ENCODE data around the gene CDK2. TPM values are rescaled to one million over a fixed set of nuclear protein-coding genes. Genes with fewer than 3 reads are reported as not detected.

The CDK2 gene
- total RNA-seq, 1 donor from 2014 or later = 98.3 TPM

DNA sequence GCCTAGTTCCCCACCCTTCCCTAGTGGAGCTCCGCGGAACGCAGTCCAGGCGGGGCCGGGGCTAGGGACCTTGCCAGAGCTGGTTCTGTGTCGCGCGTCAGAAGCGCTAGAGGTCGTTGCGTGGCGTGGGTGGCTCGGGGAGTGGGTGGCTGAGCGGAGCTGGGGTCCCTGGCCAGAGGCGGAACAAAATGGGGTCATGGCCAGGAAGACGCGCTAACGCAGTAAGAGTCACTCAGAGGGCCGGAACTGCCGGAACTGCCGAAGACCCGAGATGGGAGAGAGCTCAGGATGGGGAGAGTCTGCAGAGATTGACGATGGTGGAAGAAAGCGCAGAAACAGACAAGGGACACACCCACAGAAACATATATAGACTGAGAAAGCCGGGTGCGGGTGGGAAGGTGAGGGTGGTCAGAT is 30.9 kb upstream of the CDK2 start:
- intact Hi-C loops (cut with micrococcal nuclease) = no loop called here

DNA sequence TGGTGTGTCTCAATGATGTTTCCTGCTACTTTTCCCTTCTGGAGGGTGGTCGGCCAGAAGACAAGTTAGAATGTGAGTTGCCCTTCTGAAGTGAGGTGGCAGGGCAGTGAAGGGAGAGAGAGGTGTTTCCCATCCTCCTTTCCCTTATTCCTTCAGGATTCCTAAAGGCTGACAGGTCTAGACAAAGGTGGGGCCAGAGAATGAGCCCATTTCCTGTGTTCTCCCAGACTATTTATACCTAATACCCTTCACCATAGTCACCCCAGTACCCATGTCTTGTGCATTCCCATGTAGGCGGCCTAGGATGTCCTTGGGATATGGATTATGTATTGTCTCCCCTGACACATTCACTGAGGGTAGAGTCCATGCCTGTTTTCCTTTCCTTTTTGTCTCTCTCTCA is 28.6 kb upstream of the CDK2 start:
- intact Hi-C loops (cut with micrococcal nuclease) = no loop called here

DNA sequence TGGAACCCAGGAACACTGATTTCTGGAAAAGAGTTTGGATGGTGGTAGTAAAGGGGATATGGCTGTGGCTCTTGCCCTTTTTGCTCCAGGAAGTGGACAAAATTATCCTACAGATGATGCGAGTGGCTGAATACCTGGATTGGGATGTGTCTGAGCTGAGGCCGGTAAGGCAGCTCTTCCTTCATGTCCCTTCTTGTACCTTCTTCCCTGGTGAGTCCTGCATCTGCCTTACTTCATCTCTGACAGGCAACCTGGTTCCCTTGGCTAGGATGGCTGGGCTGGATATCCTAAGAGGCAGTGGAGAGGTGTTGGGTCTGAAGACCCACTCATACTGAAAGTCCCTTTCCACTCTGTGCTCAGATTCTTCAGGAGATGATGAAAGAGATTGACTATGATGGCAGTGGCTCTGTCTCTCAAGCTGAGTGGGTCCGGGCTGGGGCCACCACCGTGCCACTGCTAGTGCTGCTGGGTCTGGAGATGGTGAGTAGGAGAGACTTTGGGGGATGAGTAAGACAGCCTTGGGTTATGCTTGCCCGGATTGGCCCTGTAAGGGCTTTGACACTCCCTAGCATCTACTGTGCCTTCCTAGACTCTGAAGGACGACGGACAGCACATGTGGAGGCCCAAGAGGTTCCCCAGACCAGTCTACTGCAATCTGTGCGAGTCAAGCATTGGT is 27.7 kb upstream of the CDK2 start:
- intact Hi-C loops (cut with micrococcal nuclease) = no loop called here

DNA sequence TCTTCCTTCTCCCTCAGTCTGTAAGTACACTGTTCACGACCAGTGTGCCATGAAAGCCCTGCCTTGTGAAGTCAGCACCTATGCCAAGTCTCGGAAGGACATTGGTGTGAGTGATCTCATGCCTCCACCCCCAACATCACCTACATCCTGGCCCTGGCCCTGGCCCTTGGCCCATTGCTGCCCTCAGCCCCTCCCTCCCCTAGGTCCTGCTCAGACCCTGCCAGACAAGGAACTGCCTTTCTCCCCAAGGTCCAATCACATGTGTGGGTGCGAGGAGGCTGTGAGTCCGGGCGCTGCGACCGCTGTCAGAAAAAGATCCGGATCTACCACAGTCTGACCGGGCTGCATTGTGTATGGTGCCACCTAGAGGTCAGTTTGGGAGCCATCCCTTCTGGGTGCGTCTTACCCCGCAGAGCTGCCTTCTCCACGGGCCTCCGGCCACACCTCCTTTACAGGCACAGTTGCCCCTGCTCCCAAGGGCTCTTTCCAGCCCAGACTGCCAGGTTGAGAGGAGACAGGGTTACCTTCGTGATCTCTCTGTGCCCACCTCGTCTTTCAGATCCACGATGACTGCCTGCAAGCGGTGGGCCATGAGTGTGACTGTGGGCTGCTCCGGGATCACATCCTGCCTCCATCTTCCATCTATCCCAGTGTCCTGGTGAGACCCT is 26.4 kb upstream of the CDK2 start:
- intact Hi-C loops (cut with micrococcal nuclease) = loop anchor here (1.0 to 2.0 kb wide), 3 partner anchors 11 to 202 kb away; no protein-coding TSS in a partner anchor

DNA sequence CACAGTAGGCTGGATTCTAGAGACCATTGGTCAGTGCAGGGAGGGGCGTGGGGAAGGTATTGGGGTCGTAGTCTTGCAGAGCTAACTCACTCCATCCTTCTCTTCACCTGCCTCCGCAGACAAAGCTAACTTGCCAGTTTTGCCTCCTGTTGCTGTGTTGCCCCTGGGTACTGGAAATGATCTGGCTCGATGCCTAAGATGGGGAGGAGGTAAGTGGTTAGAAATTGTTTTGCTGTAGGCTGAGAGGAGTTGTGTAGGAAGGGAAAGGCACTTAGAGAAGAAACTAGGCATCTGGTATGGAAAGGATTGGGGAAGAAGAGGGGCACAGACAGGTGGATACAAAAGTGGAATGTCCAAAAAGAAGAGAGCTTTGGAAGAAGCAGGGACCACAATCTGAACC is 24.6 kb upstream of the CDK2 start:
- intact Hi-C loops (cut with micrococcal nuclease) = no loop called here

DNA sequence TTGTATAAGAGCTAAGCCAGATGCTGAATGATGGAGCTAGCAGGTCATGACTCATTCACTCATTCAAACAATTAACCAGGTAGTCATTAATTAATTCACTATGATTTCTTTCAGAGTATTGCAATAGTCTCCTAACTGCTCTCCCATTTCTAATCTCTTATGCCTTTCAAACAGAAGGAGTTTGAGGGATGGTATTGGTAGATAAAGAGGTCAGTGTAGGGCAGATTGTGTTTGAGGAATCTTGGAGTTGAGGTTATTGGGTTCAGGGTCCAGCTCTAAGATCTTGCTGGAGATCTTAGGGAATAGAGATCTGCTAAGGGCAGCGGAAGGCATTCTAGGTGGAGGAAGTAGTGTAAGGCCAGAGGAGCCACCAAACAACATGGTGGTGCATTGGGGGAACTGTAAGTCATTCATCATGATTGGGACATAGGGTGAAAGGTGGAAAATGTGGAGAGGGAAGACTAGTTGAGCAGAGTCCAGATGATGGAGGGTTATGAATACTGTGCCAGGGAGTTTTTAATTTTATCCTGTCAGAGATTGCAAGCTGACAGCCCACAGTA is 24.0 kb upstream of the CDK2 start:
- intact Hi-C loops (cut with micrococcal nuclease) = no loop called here

DNA sequence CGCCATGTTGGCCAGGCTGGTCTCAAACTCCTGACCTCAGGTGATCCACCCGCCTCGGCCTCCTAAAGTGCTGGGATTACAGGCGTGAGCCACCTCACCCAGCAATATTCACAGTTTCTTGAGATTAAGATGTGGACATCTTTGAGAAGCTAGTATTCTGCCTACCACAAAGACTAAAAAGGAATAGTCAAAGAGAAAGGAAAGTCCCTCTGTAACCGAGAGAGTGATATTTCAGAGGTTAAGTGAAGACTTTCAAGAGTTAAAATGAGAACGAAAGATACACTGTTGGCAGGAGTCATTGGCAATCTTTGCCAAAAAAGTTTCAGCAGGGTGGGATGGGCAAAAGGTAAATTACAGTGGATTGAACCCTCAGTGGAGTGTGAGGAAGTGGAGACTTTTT is 20.1 kb upstream of the CDK2 start:
- intact Hi-C loops (cut with micrococcal nuclease) = no loop called here

DNA sequence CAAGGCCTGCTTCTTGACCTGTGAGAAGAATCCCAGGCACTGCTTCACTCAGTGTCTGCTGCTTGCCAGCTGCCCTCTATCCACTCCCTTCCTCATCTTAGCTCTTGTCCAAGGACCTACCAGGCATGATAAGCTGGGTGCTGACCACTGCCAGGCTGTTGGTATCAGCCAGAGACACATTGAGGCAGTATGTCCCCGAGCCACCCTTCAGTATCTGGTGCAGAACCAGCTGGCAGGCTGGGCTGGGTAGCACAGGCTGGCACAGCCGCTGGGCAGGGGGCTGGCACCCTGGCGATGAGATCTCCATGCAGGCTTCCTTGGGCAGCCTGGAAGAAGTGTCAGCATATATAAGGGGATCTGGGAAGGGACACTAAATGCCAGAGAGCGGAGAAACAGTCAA is 11.3 kb upstream of the CDK2 start:
- intact Hi-C loops (cut with micrococcal nuclease) = no loop called here

DNA sequence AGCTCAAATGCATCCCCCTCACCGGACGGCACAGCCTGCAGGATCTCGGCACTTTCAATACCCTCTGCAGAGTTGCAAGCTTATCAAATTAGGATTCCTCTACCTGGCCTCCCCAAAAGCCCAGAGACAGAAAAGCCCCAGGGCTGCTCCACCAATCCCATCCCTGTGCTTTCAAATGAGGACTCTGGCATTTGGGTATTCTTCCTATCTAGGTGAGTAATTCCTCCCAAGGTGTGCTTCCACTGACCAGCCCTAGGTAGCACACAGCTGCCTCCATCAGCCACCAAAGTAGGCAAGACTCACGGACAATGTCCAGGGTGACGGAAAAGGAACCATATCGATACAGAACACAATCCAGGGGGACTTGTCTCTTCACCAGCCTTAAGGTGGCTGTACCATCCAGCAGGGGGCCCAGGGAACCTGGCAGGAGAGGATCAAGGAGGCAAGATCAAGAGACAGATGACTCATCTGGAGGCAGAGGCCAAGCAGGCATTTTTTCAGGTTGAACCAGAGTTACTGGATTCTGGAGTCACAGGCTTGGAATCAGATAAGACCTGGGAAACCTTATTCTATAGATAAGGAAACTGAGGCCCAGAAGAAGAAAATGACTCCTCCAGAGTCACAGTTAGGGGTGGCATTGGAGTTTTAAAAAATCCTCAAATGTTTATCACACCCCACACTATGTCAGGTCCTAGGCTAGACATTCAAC is 10.7 kb upstream of the CDK2 start:
- intact Hi-C loops (cut with micrococcal nuclease) = no loop called here

DNA sequence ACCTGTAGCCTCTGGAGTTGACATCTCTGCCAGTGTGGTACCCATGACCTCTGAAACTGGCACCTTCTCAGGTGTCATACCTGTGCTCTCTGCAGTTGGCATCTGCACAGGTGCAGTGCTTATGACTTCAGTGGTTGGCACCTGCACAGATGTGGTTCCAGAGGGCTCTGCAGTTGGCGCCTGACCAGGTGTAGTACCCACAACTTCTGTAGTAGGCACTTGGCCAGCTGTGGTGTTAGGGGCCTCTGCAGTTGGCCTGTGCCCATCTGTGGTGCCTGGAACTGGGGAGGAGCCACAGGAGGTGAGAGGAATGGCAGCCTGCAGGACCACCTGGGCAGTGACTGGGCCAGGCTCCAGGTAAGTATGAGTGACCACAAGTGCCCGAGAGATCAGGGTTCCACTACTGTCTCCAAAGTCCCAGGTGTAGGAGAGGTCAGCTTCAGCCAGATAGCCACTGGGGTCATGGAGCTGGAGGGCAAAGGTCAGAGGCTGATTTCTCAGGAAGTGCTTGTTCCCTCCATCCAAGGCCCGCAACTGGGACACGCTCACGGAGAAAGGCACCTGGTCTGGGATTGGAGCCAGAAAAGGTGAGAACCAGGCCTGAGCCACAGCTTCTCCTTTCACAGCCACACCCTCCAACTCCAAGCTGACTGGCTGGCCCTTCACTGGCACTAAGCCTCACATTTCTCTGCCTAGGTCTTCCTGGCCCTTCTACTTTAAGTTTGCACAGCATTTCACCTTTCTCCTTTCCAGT is 9.3 kb upstream of the CDK2 start:
- intact Hi-C loops (cut with micrococcal nuclease) = no loop called here

DNA sequence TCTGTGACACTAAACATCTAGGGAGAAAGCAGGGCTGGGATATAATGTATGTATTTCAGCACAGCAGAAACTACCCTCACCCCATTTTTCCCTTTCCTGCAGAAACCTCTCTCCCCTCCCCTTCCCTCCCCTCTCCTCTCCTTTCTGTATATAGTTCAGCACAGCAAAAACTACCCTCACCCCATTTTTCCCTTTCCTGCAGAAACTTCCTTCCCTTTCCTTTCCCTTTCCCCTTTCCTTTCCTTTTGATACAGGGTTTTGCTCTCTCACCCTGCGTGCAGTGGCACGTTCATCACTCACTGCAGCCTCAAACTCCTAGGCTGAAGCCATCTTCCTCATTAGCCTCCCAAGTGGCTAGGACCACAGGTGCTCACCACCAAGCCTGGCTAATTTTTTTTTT is 2.9 kb upstream of the CDK2 start:
- intact Hi-C loops (cut with micrococcal nuclease) = no loop called here

DNA sequence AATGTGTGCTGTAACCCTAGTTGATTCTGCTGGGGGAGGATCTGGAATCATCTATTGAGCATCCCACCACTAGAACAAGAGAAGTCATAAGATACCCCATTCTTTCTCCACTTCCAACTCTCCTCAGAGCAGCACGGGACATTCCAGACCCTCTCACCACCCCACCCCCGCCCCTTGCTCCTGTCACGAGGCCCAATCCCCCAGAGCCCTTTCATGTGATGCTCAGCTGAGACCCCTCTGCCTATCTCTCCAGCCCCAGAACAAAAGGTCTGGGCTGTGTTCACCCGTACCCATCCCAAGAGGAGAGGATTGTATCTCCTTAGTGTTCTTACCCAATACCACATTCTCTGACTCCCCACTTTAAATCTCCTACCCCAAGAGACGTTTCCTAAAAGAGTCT is 1.4 kb upstream of the CDK2 start:
- intact Hi-C loops (cut with micrococcal nuclease) = no loop called here

DNA sequence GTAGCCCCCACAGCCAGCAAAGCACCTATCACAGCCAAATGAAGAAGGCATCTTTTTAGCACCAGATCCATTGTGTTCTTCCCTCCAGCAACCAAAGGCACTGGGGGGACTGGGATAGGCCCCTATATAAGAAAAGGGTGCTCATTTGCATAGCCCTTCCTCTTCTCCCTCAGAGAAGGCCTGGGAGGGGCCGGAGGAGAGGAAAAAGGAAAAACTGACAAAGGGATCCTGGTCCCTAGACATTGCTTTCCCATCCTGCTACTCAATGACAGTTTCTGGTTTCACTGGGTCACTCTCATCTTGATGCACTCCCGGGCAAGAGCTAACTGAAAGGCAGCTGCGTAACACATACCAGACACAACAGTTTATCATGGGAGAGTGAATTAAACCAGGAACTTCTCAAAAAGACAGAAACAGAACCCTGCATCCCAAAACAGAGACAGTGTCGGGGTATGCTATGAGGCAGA is 656 bp upstream of the CDK2 start, which contains the start of gene PMEL:
TSS of gene PMEL (minus strand) at position 102 of the 467 bp plus-strand sequence. CDS start at position 71, 31 bp downstream.
- intact Hi-C loops (cut with micrococcal nuclease) = loop anchor here (1.0 kb wide), 1 partner anchor 8 kb away; the partner anchor contains the start of gene RAB5B

DNA sequence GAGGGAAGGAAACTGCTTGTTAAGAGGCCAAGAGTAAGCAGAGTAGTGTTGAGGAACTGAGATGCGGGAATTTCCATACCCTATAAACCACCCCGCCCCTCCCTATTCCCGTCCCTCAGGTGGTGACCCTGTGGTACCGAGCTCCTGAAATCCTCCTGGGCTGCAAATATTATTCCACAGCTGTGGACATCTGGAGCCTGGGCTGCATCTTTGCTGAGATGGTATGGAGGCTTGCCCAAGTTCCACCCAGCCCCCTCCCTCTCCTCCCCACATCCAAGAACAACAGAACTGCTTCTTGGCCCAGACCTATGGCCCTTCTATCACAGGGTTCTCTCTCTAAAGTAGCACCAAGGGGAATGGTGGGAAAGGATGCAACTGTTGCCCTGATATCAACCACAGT is 2.7 kb downstream of the CDK2 start:
- intact Hi-C loops (cut with micrococcal nuclease) = no loop called here

DNA sequence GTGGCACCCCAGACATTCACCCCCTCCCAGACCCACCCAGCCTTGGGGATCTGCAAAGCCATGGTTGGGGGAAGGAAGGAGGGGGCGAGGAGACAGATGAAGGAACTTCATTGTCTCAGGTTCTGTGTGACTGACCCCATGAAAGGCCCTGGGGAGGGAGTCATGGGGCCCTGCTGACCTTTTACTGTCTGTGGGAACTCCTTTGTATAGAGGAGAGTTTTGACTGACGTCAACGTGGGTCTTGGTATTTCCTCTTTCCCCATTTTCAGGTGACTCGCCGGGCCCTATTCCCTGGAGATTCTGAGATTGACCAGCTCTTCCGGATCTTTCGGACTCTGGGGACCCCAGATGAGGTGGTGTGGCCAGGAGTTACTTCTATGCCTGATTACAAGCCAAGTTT is 4.1 kb downstream of the CDK2 start:
- intact Hi-C loops (cut with micrococcal nuclease) = loop anchor here (5.0 to 10.0 kb wide), 2 partner anchors 494 to 1972 kb away; partner anchors contain the start of genes ATP23 and SPRYD4

DNA sequence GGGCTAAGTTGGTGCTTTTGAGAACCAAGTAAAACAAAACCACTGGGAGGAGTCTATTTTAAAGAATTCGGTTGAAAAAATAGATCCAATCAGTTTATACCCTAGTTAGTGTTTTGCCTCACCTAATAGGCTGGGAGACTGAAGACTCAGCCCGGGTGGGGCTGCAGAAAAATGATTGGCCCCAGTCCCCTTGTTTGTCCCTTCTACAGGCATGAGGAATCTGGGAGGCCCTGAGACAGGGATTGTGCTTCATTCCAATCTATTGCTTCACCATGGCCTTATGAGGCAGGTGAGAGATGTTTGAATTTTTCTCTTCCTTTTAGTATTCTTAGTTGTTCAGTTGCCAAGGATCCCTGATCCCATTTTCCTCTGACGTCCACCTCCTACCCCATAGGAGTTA is 5.4 kb downstream of the CDK2 start:
- intact Hi-C loops (cut with micrococcal nuclease) = loop anchor here (2.0 to 10.0 kb wide), 5 partner anchors 31 to 1970 kb away; partner anchors contain the start of genes ATP23, ESYT1, RPL41 and SPRYD4

DNA sequence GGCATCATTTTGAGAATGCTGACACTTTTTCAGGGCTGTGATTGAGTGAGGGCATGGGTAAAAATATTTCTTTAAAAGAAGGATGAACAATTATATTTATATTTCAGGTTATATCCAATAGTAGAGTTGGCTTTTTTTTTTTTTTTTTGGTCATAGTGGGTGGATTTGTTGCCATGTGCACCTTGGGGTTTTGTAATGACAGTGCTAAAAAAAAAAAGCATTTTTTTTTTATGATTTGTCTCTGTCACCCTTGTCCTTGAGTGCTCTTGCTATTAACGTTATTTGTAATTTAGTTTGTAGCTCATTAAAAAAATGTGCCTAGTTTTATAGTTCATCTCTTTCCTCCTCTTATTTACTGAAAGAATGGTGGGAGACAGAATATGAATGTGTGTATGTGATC is 5.8 kb downstream of the CDK2 start:
- intact Hi-C loops (cut with micrococcal nuclease) = loop anchor here (2.0 to 10.0 kb wide), 5 partner anchors 32 to 1970 kb away; partner anchors contain the start of genes ATP23, ESYT1, RPL41 and SPRYD4

DNA sequence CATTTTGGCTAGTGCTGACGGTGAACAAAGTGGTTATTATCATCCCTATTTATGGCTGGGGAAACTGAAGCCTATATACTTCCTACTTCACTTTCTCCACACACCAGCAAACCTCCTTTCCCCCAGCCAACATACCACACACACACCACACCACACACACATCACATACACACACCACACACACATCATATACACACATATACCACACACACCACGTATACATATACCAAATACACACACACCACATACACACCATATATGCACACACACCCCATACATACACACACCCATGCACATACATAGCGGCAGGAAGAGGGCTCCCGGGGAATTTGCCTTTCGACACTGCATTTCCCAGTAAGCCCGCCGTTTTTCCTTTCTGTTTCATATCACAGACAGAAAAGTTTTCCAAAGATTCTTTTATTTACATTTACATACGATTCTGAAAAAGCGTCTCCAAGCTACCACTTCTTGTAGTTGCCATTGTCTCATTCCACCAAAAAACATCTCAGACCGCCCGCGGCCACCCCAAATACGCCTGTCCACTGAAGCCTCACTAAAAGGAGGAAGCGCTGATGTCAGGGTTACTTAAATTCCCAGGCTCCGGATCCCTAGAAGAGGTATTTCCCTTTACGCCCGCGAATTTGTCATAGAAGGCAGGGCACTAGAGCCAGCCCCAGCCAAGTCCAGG is 6.4 kb downstream of the CDK2 start:
- intact Hi-C loops (cut with micrococcal nuclease) = loop anchor here (1.0 to 10.0 kb wide), 10 partner anchors 32 to 1969 kb away; partner anchors contain the start of genes ATP23, DNAJC14, ESYT1 and ORMDL2

DNA sequence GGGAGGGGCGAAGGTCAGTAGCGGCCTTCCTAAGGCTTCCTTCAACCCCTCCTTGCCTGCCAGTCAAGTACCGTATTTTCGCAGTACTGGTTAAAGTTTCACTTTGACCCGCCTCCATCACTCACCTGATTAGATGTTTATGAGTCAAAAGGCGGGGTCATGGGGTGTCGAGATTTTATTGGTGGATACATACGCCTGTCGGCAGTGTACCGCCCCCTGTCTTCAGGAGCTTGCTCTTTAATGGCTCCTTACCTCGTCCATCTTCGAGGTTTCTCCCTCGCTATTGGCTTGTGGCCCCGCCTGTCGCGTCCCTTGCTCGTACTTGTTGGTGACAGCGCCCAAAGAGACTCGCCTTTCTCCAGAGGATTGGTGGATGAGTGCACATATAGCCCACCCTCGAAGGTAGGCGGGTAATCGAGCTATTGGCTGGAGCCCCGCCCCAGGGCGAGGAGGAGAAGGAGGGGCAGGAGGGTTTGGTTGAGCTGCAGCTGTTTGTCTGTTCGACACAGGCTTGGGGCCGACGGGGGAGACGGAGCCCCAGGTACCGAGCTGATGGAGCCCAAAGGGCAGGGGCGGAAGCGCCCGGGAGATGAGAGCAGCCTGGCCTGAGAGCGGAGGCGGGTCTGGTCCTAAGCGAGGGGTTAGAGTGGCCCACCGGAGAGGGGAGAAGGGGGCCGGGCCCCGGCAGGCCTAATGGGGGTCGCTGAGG is 7.1 kb downstream of the CDK2 start, which contains the start of gene RAB5B:
TSS of gene RAB5B (plus strand) at position 480 of the 709 bp plus-strand sequence. CDS start 12,883 bp downstream, outside the sequence.
- intact Hi-C loops (cut with micrococcal nuclease) = loop anchor here (1.0 to 10.0 kb wide), 11 partner anchors 7 to 1969 kb away; partner anchors contain the start of genes ATP23, CDK2, DNAJC14 and ESYT1

All from T-helper 2 cell treated with Interferon-gamma antibody and Interleukin-4, amounts not matched to agents 100 ng/mL and 5 ng/mL, for 36 hours (primary cell).